ENCODE measurements around the gene DAPK2.
A peak's percentile ranks its signal among the peaks of the same experiment; 100 is the strongest.

DAPK2 gene

DNA sequence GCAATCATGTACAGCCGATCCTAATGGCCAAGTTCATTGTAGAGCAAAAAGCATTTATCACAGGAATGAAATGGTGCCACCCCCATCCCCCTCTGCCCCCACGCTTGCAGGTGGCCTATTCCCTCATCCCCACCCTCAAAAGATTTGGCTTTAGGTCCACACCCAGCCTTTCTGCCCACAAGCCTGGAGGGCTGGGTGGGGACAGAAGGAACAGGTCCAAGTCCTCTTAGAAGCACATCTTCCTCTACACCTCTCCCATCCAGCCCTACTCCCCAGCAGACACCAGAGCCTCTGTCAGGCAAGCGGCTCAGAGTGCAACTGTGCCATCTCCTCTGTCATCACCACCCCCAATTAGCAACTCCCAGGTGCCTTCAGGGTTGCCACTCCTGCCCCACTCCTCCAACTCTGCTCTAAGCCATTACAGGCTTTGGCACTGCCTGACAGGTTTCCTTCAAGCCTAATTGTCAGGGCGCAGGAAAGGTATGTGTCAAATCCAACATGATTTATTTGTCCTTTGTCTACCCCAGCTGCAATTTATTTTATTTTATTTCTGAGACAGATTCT lies 49.4 kb downstream of the DAPK2 start:
- DNase-seq = no peak

DNA sequence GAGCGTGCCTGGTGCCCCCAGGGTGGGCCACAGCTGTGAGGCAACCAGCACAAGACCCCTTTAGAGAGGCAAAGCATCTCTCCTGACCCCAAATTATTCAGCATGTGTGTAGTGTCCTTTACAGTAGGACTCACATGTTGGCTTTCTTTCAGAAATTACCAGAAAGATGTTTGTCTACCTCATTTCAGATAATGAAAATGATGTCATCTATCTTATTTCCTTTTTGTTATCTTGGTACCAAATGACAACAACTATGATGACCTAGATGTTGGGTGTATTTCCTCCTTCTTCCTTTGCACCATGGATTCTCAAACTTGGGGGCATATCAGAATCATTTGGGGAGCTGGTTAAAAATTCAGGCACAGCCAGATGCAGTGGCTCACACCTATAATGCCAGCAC lies 50.5 kb downstream of the DAPK2 start:
- DNase-seq = no peak

DNA sequence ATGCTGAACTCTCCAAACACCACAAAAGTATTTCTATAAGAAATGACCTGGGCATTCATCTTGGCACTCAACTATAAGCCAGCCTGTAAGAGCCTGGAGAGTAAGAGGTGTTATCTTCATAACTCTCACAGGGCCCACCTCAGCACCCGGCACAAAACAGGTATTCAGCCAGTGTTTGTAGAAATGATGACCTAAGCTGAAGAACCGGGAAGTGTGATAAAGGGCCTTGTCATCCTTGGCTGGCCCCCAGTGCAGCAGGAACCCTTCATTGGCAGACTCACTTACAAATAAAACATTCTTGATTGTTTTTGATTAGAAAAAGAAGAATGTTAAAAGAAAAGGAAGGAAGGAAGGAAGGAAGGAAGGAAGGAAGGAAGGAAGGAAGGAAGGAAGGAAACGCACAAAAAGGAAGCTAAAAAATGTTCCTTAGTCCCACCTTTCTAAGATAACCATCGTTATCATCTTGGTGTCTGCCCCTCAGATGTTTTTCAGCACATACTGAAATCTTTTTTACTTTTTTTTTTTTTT lies 52.1 kb downstream of the DAPK2 start:
- DNase-seq = no peak

DNA sequence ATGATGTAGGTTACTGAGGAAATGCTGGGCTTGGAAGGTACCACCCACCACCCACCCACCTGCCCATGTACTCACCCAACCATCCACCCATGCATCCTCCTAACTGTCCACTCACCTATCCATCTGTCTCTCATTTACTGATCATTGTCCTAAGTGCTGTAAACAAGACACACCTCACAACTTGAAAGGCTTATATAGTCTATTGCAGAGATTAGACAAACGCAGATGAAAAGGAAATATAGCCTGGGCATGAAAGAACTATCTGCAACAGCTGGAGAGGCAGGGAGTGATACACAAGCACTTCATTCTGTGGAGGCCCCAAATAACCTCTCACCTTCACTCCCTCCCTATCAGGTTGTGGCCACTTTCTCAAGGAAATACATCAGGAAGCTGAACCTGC lies 54.0 kb downstream of the DAPK2 start:
- DNase-seq = no peak

DNA sequence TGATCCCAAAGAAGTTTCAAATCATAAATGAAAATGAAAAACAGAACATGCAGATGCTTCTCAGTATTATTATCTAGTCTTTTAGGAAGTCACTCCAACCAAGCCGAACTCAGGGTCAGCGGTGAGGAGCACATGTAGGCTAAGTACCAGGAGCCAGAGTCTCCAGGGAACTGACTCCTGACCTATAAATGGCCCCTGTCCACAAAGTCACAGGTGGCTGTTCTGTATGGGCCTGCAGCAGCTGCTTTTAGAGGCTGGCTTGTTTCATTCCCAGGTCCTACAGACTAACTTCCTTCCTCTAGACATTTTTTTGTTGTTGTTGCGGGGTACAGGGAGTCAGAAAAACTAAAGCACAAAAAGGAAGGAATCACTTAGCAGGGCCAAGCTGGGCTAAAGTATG lies 54.6 kb downstream of the DAPK2 start:
- DNase-seq = no peak

DNA sequence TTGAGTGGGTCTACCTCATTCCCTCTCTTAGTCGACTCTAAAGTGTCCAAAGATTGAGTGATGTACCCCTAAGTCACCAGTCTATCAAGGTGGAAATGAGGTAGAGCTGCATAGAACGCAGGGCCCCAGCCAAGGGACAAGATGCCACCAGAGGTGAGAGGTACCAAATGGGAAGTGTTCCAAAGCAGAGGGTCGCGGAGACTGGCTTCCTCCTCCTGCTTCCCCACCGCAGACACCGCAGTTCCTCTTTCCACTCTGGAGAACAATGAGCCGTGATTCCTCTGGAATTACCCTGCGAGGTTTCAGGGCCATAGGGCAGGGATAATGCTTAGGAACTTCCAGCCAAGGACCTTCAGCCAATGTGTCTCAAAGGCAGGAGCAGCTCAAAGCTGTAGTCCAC lies 55.8 kb downstream of the DAPK2 start:
- no peak for DNase-seq

DNA sequence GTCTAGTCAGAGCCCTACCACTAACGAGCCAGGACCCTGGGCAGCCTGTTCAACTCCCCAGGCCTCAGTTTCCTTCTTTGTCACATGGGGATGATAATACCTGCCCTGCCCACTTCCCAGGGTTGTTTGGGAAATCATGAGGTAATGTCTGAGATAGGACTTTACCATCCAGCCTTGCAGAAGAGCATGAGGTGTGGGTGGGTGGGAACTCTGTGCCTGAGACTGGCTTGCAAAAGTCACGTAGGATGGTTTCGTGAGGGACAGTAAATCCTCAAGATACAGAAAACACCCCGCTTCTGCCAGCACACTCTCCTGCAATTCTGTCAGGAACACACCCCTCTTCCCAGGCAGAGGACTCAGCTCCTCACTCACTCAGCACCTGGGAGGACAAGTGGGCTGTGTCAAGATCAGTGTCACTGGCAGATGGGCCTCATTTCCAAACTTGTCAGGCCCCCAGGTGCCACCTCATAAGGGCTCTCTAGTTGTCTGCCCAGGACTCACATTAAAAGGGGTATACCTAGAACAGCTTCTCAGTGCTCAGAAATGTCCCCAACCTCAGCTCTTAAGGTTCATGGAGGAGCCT lies 58.4 kb downstream of the DAPK2 start:
- no peak for DNase-seq

DNA sequence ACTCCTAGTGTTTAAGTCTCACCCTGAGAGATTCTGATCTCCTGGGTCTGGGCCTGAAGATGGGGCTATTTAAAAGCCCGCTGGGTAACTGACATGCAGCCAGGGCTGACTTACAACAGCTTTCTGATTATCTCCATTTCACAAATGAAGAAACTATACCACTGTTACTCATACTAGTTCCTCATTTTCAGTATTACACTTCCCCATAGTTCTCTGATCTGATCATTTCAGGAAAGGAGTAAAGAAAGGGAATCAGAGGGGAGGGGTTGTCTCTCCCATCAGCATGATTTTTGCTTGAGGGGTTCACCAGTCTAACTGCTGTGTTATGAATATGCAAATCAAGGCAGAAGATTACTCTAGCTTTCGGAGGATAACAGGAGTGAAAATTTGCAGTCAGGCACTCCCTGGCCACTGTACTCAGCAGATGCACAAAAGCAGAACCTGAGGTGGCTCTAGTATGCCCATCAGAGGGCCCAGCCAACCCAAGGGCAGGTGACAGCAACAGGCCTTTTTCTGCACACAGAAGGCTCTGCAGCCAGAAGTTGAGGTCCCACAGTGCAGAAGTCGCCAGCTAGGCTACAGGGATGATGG lies 59.4 kb downstream of the DAPK2 start:
- no peak for DNase-seq

DNA sequence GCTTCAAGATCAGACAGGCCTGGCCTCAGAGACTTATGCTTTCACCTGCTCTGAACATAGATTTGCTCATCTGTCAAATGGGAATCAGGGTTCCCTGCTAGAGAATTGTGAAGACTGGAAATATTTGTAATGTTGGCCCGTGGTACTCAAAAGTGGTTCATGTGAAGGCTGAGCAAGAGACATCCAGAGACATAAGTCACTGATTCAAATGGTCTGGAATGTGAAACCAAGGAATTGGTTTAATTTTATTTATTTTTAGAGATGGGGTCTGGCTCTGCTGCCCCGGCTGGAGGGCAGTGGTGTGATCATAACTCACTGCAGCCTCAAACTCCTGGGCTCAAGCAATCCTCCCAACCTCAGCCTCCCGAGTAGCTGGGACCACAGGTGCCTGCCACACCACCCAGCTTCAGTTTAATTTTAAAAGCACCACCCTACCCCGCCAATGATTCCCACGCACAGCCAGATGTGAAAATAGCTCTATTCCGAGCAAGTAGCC lies 60.1 kb downstream of the DAPK2 start:
- no peak for DNase-seq

DNA sequence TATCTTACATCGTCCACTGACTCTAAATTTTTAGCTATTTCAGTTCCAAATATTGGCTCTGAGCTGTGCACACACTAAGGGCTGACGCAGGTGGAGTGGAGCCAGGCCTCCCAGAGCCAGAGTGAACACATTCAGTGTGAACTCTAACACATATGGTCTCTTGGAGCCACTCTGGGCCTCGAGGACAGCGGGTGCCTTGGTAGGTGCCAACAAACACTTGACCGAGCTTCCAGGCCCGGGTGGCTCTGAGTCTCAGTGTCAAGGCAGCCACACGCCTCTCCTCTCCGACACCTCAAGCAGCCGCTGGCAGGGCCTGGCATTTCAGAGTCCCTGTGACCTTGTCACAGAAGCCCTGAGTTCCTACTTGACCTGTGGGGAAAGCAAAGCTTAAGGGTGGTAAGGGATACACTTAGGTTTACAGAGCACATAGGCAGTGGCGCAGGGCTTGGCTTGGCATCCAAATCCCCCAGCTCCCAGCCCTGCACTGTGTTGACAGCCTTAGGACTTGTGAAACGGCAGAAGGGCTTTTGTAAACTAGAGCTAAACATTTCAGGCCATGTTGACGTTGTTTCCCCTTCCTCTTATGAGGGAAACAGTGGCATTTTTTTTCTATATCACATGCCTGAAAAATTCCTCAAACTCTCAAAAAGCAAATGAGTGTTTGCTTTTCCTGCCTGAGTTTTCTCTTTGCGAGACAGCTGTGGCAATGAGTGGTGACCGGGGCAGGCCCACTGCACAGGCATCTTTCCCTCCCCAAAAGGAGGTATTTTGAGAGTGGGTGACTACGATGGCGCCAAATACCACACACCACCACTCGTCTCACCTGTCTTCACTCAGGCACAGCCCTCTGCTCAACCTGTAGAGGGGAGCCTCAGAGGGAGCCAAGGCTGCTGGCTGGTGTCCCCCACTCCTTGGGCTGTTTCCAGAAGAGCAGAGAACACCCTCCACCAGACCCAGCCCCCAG lies 60.8 kb downstream of the DAPK2 start:
- no peak for DNase-seq

DNA sequence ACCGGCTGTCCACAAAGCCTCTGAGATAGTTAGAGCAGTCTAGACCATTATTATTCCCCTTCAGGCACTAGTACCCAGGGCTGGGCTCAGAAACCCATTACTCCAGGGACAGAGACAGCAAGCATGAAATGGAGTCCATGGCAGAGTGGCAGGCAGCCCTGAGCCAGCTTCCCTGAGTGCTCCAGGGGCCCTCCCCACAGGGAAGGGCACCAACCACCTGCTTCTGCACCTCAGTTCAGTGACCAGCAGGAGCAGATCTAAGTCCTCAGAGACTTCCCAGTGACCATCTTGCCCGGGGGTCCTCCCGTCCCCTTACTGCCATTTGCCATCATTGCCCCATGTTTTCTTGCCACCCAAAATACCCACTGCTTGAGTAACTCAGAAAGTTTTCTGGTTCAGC lies 62.0 kb downstream of the DAPK2 start:
- no peak for DNase-seq

DNA sequence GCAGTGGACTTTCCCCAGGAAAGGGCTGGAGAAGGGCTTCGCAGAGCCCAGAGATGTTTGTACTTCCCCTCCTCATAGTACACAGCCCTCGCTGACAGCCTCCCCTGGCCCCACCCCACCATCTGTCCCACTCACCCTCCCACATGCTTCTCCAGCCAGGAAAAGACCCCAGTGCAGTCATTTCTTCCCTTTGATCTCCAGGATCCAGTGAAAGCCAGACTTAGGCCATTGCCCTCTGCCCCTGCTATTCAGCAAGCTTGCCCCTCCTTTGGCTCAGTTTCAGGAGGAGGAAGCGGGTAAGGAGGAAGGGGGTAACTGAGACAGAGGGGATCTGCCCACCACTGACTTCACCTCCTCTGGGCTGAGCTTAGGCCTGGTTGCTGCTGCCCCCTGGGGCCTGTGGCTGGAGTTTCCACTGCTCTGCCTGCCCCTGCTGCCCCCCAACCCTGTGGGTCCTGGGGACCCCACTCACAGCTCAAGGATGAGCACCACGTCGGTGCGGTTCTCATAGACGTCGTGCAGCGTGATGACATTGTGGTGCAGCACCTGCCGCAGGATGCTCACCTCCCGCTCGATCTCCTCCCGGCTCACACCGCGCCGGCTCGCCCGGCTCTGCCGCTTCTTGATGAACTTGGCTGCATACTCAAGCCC lies 63.1 kb downstream of the DAPK2 start:
- DNase-seq = no peak

DNA sequence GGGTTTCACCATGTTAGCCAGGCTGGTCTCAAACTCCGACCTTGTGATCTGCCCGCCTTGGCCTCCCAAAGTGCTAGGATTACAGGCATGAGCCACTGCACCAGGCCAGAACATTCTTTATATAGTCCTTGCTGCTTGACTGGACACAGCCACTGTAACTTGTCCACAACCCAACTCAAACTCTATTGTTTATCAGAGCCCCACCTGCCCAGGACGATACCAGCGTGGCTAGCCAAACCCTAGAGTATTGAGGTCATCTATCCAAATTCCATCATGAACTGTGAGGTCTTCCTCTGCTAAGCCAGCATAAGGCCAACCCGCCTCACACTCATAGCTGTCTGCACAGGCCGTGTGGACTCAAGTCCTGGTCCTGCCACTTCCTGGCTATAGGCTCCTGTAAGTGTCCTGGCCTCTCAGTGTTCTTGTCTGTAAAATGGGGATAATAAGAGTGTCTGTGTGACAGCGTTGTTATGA lies 63.9 kb downstream of the DAPK2 start:
- no peak for DNase-seq

DNA sequence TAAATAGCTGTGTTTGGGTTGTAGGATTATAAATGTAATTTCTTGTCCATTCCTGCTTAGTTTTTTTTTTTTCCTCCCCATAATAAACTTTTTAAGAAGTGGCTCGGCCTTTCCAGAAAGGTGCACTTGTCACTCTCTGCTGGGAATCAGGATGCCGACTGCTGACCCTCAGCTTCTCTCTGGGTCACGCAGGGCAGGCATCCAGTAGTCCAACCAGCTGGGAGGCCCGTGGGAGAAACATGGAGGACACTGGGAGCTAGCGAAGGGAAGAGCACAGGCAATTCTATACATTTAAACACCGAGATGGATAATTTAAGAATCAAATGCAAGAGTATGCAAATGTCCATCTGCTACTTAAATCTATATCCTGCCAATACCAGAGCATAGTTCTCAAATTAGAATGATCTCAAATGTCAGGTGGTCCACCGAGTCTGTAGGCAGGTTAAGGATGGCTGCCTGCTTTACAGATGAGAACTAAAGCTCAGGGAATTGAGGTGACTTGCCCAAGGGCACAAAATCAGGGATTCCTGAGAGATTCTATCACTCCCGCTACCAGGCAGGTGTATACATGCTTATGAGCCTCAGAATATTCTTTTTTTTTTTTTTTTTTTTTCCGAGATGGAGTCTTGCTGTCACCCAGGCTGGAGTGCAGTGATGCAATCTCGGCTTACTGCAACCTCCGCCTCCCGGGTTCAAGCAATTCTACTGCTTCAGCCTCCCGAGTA lies 64.5 kb downstream of the DAPK2 start:
- no peak for DNase-seq

DNA sequence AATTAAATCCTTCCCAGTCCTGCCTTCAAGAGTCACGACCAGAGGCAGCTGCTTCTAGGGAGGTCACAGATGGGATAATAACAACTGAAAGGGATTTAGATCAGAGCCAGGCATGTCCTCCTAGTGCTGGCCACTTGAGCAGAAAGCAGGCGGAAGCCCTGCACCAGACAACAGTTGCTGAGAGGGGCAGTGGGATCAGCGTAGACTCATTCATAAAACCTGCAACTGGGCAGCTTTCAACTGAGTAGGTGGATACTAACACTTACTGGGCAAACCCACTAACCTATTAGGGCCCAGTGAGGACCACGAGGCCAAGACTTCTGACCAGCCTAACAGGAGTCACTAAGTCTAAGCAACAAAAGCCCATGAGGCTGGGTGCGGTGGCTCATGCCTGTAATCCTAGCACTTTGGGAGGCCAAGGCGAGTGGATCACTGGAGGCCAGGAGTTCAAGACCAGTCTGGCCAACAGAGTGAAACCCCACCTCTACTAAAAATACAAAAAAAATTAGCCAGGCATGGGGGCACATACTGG lies 67.0 kb downstream of the DAPK2 start:
- DNase-seq = no peak

DNA sequence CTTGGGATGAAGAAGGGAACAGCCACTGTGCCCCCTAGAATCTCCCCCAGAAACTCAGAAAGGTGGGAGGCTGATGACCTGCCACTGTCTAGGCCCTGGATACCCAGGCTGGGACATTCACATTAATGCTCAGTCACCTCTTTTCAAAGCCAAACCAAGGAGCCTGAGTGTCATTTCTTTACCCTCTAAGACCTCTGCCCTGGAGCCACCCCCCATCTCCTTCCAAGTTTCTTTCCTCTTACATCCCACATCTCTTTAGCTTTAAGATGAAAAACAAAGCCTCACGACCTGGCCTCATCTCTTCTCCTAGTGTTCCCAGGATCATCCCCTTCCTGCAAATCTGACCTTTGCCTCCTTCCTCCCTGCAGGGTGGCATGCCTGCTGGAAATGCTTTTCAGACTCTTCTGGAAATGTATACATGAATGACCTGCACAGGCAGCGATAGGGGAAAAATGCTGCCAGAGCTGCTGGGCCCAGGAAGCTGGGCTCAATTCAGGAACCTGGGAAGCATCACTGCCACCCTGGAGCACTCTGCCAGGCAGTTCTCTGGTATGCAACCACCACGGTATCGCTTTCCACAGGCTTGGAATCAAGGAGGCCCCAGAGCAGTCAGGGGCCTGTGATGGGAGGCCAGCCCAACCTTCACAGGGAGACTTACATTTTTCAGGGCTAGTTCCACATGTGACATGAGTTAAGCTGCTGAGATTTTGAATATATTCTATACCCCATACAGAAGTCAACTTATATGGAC lies 67.6 kb downstream of the DAPK2 start:
- DNase-seq = no peak

DNA sequence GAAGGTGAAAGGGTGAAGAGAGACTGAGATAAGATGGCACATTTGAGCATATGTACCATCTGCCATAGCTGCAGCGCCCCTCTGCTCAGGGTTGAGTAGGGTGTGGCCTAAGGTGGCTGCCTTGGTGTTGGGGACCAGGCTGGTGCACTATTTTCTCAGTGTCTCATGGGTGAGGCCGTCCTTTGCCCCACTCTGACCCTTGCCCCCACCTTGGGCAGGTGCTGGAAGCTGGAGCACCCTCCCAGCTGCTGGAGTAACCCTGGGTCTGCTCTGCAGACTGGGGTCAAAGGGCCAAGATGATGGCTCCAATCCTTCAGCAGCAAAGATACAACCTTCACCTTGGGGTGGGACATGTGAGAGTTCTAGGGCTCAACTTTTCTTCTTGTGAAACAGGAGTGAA lies 69.2 kb downstream of the DAPK2 start:
- DNase-seq = no peak

DNA sequence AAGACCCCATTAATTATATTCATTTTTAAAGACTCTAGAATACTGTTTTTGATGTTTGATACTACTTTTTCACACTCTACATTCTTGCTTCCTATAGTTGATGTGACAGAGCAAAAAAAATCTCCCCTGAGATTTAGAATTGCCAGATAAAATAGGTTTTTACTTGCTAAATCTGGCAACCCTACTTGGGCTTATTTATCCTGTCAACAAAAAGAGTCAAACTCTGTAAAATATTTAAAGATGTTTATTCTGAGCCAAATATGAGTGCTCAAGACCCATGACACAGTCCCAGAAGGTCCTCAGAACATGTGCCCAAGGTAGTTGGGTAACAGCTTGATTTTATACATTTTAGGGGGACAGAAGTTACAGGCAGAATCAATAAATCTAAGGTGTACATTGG lies 72.3 kb downstream of the DAPK2 start:
- no peak for DNase-seq

DNA sequence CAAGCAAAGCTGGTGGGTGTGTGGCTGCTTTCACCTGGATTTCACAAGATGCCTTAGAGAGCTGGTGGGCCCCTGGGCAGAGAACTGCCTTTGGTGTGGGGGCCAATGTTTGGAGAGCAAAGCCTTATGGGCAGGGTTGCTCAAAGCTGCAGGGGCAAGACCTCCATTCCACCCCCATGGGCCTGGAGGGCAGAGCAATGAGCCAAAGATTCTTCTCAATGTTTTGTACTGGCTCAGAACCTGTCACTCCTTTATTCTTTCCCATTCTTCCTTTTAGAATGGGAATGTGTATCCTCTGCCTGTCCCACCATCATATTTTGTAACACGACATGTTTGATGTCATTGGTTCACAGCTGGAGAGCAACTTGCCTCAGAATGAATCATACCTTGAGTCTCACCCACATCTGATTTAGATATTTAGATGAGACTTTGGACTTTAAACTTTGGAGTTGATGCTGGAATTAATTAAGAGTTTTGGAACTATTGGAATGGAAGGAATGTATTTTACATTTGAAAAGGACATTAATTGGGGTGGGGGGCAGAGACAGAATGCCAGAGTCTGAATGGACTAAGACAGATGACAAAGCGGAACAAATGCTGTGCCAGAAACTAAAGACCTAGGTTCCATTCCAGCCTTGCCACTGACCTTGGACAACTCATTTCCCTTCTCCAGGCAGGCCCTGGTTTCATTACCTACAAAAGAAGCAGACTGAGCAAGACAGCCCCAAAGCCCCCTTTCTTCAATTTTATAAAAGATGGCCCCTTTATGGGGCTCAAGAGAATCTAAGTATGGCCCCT lies 72.9 kb downstream of the DAPK2 start:
- peak; percentile 89 for DNase-seq

DNA sequence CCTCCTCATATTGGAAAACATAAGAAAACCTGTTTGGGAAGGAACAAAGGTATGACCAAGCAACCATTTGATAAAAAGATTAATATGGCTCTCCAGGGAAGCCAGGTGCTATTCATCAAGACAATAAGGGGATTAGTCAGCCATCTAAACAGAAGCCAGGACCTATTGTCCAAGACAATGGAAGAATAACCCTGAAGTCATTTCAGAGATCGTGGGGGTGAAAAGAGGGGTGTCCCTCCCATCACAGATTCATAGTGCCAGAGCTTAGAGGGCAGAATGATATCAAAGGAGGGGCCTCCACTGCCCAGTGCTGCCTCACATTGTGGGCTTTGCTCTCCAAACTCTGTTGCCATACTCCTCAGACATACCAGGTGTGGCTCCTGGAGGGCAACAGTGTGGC lies 73.5 kb downstream of the DAPK2 start:
- no peak for DNase-seq
